HL-60 (cell line): ENCODE measurements around the gene MAP2.

ENCODE experiments used
- DNase-seq, 2 experiments: peaks; one replicate each; pipeline ENCODE4 v3.0.0-alpha.2; 2010 to 2020; ENCODE audit warnings: low read depth in 1 of 2, low spot score in 1 of 2
- H3K27ac ChIP-seq: fragments of 250-450 bp; sonication (Bioruptor Pico); replicated peaks from 2 replicates; pipeline ENCODE4 v1.5.1; 2020; ENCODE audit warnings: mild to moderate bottlenecking, moderate library complexity
- H3K27me3 ChIP-seq: fragments of 250-450 bp; sonication (Bioruptor Pico); 2 replicates; pipeline ENCODE4 v1.5.1; 2021; ENCODE audit warnings: mild to moderate bottlenecking, moderate library complexity; ENCODE audit not compliant: insufficient read depth, poor library complexity, severe bottlenecking
- H3K4me3 ChIP-seq: replicated peaks from 2 replicates; pipeline ENCODE4 v1.5.1; 2011; ENCODE audit warnings: mild to moderate bottlenecking, control low read depth, low read length; ENCODE audit not compliant: insufficient read depth
- GABPA ChIP-seq: IDR thresholded peaks from 2 replicates; pipeline ENCODE4 v1.6.1; 2012; ENCODE audit warnings: low read depth
- POLR2AphosphoS5 ChIP-seq: IDR thresholded peaks from 2 replicates; pipeline ENCODE4 v1.6.1; 2012; ENCODE audit warnings: low read depth
- SPI1 ChIP-seq: IDR thresholded peaks from 2 replicates; pipeline ENCODE4 v1.6.1; 2012; ENCODE audit warnings: low read depth, mild to moderate bottlenecking, borderline replicate concordance
- TF ChIP-seq, protein P1 (sequence below): IDR thresholded peaks from one replicate; pipeline ENCODE4 v1.5.1; 2011; ENCODE audit warnings: low read length, control low read depth, inconsistent platforms; ENCODE audit not compliant: insufficient read depth
- TF ChIP-seq, protein P2 (sequence below): IDR thresholded peaks from 2 replicates; pipeline ENCODE4 v1.6.1; 2012; ENCODE audit warnings: low read depth; ENCODE audit not compliant: insufficient replicate concordance

MAP2 gene

DNA sequence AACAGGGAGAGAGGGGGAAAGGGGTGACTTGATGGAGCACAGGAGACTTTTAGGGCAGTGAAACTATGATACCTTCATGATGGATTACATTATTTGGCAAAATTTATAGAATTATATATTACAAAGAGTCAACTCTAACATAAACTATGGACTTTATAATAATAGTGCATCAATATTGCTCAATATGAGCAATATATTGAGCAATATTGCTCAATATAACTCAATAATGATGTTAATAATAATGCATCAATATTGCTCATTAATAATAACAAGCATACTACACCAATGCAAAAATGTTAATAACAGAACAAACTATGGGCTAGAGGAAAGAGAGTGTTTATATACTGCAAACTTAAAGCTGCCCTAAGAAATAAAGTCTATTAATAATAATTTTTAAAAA is 344.7 kb downstream of the MAP2 start:
- TF ChIP-seq GABPA (no peak), SPI1 (no peak)
- TF ChIP-seq, protein P1, sequence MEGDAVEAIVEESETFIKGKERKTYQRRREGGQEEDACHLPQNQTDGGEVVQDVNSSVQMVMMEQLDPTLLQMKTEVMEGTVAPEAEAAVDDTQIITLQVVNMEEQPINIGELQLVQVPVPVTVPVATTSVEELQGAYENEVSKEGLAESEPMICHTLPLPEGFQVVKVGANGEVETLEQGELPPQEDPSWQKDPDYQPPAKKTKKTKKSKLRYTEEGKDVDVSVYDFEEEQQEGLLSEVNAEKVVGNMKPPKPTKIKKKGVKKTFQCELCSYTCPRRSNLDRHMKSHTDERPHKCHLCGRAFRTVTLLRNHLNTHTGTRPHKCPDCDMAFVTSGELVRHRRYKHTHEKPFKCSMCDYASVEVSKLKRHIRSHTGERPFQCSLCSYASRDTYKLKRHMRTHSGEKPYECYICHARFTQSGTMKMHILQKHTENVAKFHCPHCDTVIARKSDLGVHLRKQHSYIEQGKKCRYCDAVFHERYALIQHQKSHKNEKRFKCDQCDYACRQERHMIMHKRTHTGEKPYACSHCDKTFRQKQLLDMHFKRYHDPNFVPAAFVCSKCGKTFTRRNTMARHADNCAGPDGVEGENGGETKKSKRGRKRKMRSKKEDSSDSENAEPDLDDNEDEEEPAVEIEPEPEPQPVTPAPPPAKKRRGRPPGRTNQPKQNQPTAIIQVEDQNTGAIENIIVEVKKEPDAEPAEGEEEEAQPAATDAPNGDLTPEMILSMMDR: no peak
- H3K4me3 ChIP-seq: no peak overlapping the region
- no peak overlapping the region for H3K27ac ChIP-seq
- DNase-seq: no peak
- H3K27me3 ChIP-seq: peaks cover 11% of the 10 kb centered on the region

DNA sequence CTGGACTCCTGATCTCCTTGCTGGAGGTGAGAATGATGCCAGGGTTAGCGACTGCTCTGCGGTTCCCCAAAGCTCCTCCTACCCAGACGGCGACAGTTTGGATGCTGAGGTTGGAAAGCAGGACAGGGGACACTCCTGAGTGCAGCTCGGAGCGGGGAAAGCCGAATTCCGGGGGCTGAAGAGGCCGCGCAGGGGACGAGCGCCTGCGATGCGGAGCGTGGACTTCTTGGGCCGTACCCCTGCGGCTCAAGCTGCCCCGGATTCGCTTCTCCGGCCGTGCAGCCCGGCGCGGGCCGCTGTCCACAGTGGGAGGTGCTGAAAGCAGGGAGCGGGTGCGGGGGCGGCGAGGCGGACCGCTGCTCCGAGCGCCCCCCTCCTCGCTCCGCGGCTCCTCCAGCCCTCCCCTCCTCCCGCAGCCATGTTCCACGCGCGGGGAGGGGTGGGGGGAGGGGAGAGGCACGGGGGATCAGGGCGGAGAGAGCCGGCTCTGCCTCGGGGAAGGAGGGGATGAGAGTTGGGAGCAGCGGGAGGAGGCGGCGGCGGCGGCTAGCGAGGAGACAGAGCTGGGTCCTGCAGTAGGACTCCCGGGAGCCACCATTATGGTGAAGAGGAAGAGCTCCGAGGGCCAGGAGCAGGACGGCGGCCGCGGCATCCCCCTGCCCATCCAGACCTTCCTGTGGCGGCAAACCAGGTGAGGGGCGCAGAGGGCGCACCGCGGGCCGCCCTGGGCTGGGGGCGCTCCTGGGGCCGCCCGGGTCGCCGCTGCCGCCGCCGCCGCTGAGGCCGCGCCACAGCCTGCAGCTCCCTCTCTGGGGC is 347.8 kb downstream of the MAP2 start, which contains the start of gene UNC80:
UNC80 (plus strand) TSS at position 359 of the 816 bp plus-strand sequence; CDS start at position 600, 241 bp downstream.
- DNase-seq: peak in 1 of 2 experiments; percentile 17
- TF ChIP-seq POLR2AphosphoS5 (no peak), GABPA (no peak)
- TF ChIP-seq, protein P2, sequence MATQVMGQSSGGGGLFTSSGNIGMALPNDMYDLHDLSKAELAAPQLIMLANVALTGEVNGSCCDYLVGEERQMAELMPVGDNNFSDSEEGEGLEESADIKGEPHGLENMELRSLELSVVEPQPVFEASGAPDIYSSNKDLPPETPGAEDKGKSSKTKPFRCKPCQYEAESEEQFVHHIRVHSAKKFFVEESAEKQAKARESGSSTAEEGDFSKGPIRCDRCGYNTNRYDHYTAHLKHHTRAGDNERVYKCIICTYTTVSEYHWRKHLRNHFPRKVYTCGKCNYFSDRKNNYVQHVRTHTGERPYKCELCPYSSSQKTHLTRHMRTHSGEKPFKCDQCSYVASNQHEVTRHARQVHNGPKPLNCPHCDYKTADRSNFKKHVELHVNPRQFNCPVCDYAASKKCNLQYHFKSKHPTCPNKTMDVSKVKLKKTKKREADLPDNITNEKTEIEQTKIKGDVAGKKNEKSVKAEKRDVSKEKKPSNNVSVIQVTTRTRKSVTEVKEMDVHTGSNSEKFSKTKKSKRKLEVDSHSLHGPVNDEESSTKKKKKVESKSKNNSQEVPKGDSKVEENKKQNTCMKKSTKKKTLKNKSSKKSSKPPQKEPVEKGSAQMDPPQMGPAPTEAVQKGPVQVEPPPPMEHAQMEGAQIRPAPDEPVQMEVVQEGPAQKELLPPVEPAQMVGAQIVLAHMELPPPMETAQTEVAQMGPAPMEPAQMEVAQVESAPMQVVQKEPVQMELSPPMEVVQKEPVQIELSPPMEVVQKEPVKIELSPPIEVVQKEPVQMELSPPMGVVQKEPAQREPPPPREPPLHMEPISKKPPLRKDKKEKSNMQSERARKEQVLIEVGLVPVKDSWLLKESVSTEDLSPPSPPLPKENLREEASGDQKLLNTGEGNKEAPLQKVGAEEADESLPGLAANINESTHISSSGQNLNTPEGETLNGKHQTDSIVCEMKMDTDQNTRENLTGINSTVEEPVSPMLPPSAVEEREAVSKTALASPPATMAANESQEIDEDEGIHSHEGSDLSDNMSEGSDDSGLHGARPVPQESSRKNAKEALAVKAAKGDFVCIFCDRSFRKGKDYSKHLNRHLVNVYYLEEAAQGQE: peak; percentile 98
- H3K27me3 ChIP-seq: peaks cover 15% of the 10 kb centered on the region
- no peak within 1 kb of the TSS for H3K27ac ChIP-seq
- no peak within 1 kb of the TSS for H3K4me3 ChIP-seq

DNA sequence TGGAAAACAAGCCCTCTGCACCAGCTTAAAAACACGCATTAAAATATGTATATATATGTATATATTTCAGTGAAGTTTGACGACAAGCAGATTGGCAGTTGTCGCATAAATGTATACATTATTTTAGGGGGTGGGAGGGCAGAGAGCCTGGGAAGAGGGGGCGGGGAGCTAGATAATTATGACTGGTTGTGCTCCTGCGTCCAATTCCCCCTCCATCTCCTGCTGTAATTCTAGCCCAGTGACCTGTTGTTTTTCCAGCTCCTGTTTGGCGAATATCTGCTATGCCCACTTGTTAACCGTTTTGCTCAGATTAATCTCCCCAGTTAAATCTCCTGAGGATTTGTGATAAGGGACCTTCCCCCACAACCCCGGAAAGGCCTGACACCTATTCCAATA is 348.4 kb downstream of the MAP2 start:
- TF ChIP-seq SPI1: no peak
- TF ChIP-seq POLR2AphosphoS5: no peak
- no peak for TF ChIP-seq GABPA
- TF ChIP-seq, protein P2: no peak
- TF ChIP-seq, protein P1: no peak
- no peak for DNase-seq
- no peak overlapping the region for H3K27ac ChIP-seq
- no peak overlapping the region for H3K4me3 ChIP-seq
- peaks cover 15% of the 10 kb centered on the region for H3K27me3 ChIP-seq

DNA sequence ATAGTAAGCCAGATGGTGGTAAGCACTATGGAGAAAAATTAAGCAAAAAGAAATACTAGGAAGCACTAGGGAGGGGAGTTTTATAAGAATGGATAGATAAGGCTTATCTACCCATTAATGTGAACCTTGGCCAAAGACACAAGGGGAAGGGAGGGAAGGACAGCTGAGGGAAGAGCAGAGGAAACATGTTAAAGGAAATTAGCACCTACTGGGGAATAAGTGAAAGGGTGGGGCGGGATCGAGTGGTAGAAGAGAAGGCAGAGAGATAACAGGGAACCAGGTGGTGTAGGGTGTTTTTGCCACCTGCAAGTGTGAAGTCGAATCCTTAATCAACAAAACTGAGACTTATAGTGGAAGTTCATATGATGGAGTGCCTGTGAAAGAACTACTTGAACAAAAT is 349.5 kb downstream of the MAP2 start:
- no peak overlapping the region for H3K4me3 ChIP-seq
- DNase-seq: no peak
- no peak overlapping the region for H3K27ac ChIP-seq
- peaks cover 15% of the 10 kb centered on the region for H3K27me3 ChIP-seq
- TF ChIP-seq GABPA: no peak
